HUES64 (cell line): ENCODE measurements around the gene HIVEP1.

ENCODE experiments used
- H3K27ac ChIP-seq: 2 replicates; pipeline ENCODE4 v1.7.0; 2013; ENCODE audit warnings: low read depth, low read length, inconsistent platforms
- H3K27me3 ChIP-seq: 2 replicates; pipeline ENCODE4 v1.6.1; 2013; ENCODE audit warnings: mild to moderate bottlenecking, low read length; ENCODE audit not compliant: insufficient read depth
- H3K36me3 ChIP-seq: 2 replicates; pipeline ENCODE4 v1.6.1; 2013; ENCODE audit warnings: mild to moderate bottlenecking, low read length; ENCODE audit not compliant: insufficient read depth
- H3K4me1 ChIP-seq: 2 replicates; pipeline ENCODE4 v1.6.1; 2013; ENCODE audit warnings: mild to moderate bottlenecking, low read length, moderate library complexity; ENCODE audit not compliant: insufficient read depth
- H3K4me3 ChIP-seq: 2 replicates; pipeline ENCODE4 v1.5.1; 2013; ENCODE audit warnings: mild to moderate bottlenecking, low read length, moderate library complexity
- H3K9ac ChIP-seq: 2 replicates; pipeline ENCODE4 v1.6.1; 2013; ENCODE audit warnings: mild to moderate bottlenecking, low read depth, low read length
- H3K9me3 ChIP-seq: 2 replicates; pipeline ENCODE4 v1.6.1; 2013; ENCODE audit warnings: low read depth, low read length; ENCODE audit not compliant: insufficient read depth
- WGBS: fragments of 150-250, 120-280 bp; methylation state at CpG from one replicate; pipeline ENCODE4 v1.1.7; 2013; ENCODE audit warnings: missing lambda C conversion rate; 5-methylcytosine and 5-hydroxymethylcytosine counted together

HIVEP1 gene

DNA sequence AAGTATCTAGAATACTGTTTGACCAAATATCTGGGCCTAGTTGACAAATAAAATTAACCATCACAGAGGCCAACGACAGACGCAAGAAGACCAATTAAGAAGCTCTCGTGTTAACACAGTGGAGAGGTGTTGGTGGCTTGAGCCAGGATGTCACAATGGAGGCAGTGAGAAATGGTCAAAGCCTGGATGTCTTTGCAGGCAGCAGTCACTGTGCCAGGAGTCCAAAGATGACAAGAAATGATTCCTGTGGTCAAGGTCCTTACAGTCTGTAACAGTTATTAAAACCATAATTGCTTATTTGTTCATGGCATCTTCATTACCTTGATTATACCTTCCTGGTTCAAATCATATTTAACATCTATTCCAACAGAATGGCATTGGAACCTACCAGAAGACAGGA, 186.7 kb downstream of the HIVEP1 start:
- no peaks in the 10 kb centered on the region for H3K36me3 ChIP-seq
- H3K27me3 ChIP-seq = no peaks in the 10 kb centered on the region
- H3K9ac ChIP-seq = no peak overlapping the region
- no peak overlapping the region for H3K27ac ChIP-seq
- H3K9me3 ChIP-seq = no peaks in the 10 kb centered on the region
- no peak overlapping the region for H3K4me3 ChIP-seq
- peaks cover 10% of the 10 kb centered on the region for H3K4me1 ChIP-seq
- WGBS = 97% methylated on average over 3 of the region's 3 CpGs

DNA sequence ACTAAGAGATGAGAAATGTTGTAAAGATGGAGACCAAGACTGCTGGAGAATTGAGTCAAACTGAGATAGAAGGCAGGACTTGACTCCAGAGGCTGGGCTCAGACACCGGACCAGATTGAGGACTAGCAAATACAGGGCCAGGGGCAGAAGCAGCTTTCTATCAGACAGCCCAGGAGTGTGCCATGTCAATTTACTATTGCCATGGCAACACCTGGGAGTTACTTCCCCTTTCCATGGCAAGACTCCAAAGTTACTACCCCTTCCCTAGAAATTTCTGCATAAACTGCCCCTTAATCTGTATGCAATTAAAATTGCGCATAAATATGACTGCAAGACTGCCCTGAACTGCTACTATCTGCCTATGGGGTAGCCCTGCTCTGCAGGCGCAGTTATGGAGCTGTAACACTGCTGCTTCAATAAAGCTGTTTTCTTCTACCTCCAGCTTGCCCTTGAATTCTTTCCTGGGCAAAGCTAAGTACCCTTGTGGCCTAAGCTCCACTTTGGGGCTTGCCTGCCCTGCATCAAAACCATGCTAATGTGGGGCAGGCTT, 188.0 kb downstream of the HIVEP1 start:
- no peaks in the 10 kb centered on the region for H3K27me3 ChIP-seq
- H3K9ac ChIP-seq = no peak overlapping the region
- no peak overlapping the region for H3K4me3 ChIP-seq
- 92% methylated on average over 3 of the region's 3 CpGs for WGBS
- H3K4me1 ChIP-seq = peaks cover 10% of the 10 kb centered on the region
- H3K9me3 ChIP-seq = no peaks in the 10 kb centered on the region
- H3K27ac ChIP-seq = no peak overlapping the region
- no peaks in the 10 kb centered on the region for H3K36me3 ChIP-seq

DNA sequence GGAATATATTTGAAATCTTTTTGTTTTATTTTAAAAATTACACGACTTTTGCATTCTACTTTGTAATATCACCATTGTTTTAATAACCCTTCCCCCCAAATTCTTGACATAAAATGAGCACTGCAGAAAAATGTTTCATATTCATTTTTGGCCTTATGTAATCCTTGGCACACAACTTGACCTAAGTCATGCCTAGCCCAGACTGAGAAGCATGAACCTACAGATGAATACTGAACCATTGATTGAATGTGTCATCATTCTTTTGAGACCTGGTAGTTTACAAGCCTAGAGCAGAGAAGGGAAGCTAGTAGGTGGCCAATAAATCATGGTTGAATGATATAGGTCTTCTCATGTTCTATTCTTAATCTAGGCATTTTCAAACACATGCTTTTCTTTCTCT, 188.6 kb downstream of the HIVEP1 start:
- no peak overlapping the region for H3K9ac ChIP-seq
- H3K4me1 ChIP-seq = peaks cover 10% of the 10 kb centered on the region
- 46% methylated on average over 1 of the region's 1 CpG for WGBS
- no peak overlapping the region for H3K27ac ChIP-seq
- no peak overlapping the region for H3K4me3 ChIP-seq
- H3K27me3 ChIP-seq = no peaks in the 10 kb centered on the region
- no peaks in the 10 kb centered on the region for H3K36me3 ChIP-seq
- H3K9me3 ChIP-seq = no peaks in the 10 kb centered on the region

DNA sequence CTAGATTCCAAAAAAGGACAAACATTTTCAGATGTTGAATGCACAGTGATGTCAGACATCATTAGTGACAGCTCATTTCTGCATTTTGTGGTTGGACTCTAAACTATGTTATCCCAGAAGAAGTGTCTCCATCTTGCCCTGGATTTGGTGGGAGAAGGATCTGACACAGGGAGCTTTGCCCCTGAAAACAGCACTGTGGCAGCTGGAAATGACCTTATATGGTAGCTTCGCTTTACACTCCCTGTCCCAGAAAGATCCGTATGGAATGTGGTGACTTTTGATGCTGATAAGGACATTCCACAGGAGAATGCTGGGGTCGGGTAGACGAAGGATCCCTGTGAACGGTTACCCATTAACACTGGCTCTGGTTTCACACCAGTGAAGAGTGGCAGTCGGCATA, 190.9 kb downstream of the HIVEP1 start:
- 57% methylated on average over 6 of the region's 6 CpGs for WGBS

DNA sequence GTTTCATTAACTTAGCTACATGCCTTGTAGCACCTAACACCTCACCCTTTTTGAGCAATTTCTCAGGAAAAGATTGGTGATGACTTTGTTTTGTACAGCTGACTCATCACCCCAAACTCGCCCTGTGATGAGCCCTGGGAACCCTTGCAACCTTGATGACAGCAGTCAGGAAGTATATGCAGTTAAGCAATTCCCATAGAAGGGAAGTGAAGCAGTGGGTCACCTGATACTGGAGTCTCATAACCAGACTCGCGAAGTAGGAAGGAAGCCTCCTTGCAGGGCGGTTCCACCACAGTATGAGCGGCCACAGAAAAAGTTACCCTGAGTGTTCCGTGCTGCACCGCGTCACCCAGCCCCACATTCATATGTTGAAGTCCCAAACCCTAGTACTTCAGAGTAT, 196.1 kb downstream of the HIVEP1 start:
- Histone ChIP-seq H3K4me3 (no peak overlapping the region), H3K36me3 (no peaks in the 10 kb centered on the region), H3K9me3 (no peaks in the 10 kb centered on the region), H3K27me3 (no peaks in the 10 kb centered on the region), H3K4me1 (peaks cover 4% of the 10 kb centered on the region; the same call in 1 of the 2 replicates), H3K9ac (no peak overlapping the region), H3K27ac (no peak overlapping the region)
- WGBS = 97% methylated on average over 8 of the region's 8 CpGs

More for the DNA sequence above, 190.9 kb downstream of the HIVEP1 start:
- H3K4me1 ChIP-seq = peaks cover 10% of the 10 kb centered on the region
- peak overlapping the region; percentile 68 for H3K27ac ChIP-seq
- no peaks in the 10 kb centered on the region for H3K36me3 ChIP-seq
- H3K9ac ChIP-seq = peak overlapping the region; percentile 4; the same call in 1 of the 2 replicates
- H3K27me3 ChIP-seq = no peaks in the 10 kb centered on the region
- H3K9me3 ChIP-seq = no peaks in the 10 kb centered on the region
- H3K4me3 ChIP-seq = no peak overlapping the region

DNA sequence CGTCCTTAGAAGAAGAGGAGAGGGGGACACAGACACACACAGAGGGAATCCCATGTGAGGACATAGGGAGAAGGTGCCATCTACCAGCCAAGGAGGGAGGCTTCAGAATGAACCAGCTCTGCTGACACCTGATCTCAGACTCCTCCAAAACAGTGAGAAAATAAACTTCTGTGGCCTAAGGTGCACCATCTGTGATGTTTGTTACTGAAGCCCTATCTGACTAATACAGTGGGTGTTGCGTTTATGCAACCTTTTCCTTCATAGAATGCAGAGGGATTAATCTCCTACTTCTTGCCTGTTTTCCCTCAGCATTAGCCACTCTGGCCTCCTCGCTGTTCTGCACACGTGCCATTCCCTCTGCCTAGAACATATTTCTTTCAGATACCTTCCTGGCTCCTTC, 196.6 kb downstream of the HIVEP1 start:
- Histone ChIP-seq H3K27ac (no peak overlapping the region), H3K9me3 (no peaks in the 10 kb centered on the region), H3K4me3 (no peak overlapping the region), H3K36me3 (no peaks in the 10 kb centered on the region), H3K9ac (no peak overlapping the region), H3K27me3 (no peaks in the 10 kb centered on the region), H3K4me1 (no peaks in the 10 kb centered on the region)
- WGBS = 94% methylated on average over 4 of the region's 4 CpGs
